MM.1S (cell line): ENCODE data around the gene NET1.

ENCODE experiments used
- EZH2 ChIP-seq: fragments of 300-600 bp; sonication (generic); optimal IDR thresholded peaks from 2 replicates; pipeline ENCODE3; 2017; ENCODE audit warnings: low read depth, mild to moderate bottlenecking, antibody characterized with exemption, low read length, mixed read lengths
- TF ChIP-seq, protein P1 (sequence below): fragments of 300-600 bp; sonication (generic); IDR thresholded peaks from 2 replicates; pipeline ENCODE4 v1.5.1; 2016; ENCODE audit warnings: antibody characterized with exemption, low read length, mixed read lengths

DNA sequence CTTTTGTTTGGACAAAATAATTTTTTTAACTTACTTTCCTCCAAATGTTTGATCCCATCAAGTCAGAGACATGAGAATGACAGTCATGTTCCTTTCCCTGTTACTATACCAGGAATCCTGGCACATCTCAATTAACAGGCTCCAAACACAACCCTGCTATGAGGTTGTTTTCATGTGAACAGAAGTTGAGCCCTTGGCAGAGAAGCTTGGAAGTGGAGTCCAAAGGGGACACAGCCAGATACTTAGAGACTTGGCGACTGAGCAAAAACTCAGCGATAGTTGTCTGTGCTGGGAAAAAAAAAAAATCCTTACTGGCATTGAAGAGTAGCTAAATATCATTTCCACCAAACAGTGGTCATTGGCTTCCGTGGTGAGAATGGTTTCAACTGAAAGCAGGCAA lies 20.6 kb upstream of the NET1 start:
- TF ChIP-seq EZH2: no peak
- TF ChIP-seq, protein P1, sequence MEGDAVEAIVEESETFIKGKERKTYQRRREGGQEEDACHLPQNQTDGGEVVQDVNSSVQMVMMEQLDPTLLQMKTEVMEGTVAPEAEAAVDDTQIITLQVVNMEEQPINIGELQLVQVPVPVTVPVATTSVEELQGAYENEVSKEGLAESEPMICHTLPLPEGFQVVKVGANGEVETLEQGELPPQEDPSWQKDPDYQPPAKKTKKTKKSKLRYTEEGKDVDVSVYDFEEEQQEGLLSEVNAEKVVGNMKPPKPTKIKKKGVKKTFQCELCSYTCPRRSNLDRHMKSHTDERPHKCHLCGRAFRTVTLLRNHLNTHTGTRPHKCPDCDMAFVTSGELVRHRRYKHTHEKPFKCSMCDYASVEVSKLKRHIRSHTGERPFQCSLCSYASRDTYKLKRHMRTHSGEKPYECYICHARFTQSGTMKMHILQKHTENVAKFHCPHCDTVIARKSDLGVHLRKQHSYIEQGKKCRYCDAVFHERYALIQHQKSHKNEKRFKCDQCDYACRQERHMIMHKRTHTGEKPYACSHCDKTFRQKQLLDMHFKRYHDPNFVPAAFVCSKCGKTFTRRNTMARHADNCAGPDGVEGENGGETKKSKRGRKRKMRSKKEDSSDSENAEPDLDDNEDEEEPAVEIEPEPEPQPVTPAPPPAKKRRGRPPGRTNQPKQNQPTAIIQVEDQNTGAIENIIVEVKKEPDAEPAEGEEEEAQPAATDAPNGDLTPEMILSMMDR: no peak
